Measurements from ENCODE around the gene KRT7. TPM values are rescaled to one million over a fixed set of nuclear protein-coding genes. Genes with fewer than 3 reads are reported as not detected.

Gene KRT7
- total and polyA plus RNA-seq, 2 experiments from 2014 or later, result 11.0 to 17.4 TPM

GRCh38 chr12:52296572-52297215, 63.7 kb downstream of the KRT7 start:
- H4K20me1 ChIP-seq (ENCODE audit: insufficient read depth), result no peaks in the 10 kb centered on the region
- no peak overlapping the region for H3K4me3 ChIP-seq
- H3K9ac ChIP-seq, result no peak overlapping the region
- H3K79me2 ChIP-seq (ENCODE audit: insufficient read depth), result no peaks in the 10 kb centered on the region
- no peak overlapping the region for H3K4me2 ChIP-seq (ENCODE audit: unreplicated experiment)
- TF ChIP-seq EZH2phosphoT487 (IDR thresholded peaks at IDR 0.05; ENCODE audit: insufficient read depth, low read depth) (no peak), EZH2 (IDR thresholded peaks at IDR 0.05; ENCODE audit: insufficient read depth, poor library complexity, severe bottlenecking) (no peak)
- H3K9me3 ChIP-seq (ENCODE audit: low read depth), result no peaks in the 10 kb centered on the region
- in situ Hi-C loops (cut with MboI), result no loop called here
- DNase-seq, result no peak
- no peaks in the 10 kb centered on the region for H3F3A ChIP-seq (ENCODE audit: insufficient read depth)
- H3K27ac ChIP-seq, result no peak overlapping the region
- no peak overlapping the region for H2AFZ ChIP-seq
- WGBS, 2 experiments (ENCODE audit: low coverage in 1 of 2, low lambda C conversion rate in 2 of 2, missing lambda C conversion rate in 2 of 2), result 85 to 86% methylated on average over 5 of the region's 5 CpGs
- H3K4me1 ChIP-seq (ENCODE audit: insufficient read depth), result 0 out of 2 replicates have a peak, but pooled peaks cover 5% of the 10 kb centered on the region
- no peaks in the 10 kb centered on the region for H3K36me3 ChIP-seq (ENCODE audit: low read depth)
- peaks cover 27% of the 10 kb centered on the region for H3K27me3 ChIP-seq (replicated peaks; ENCODE audit: insufficient read depth)
- H3K9me2 ChIP-seq (ENCODE audit: insufficient read depth), result no peaks in the 10 kb centered on the region

Other genes starting within 250 kb of the KRT7 start
- gene TAMALIN, start 226.3 kb upstream of the KRT7 start, total RNA-seq (2014; rRNA removed; shearing (Covaris generic)), result 2.2 and 5.9 TPM in 2 replicates
- not detected in 2 replicates for gene TAMALIN, start 226.3 kb upstream of the KRT7 start, polyA plus RNA-seq (2016; fragmentation: Nextera tagmentation; extraction: Ambion mirVana)
- gene NR4A1, start 181.8 kb upstream of the KRT7 start, total RNA-seq (2014; rRNA removed; shearing (Covaris generic)), result 12.5 and 13.1 TPM in 2 replicates
- gene NR4A1, start 181.8 kb upstream of the KRT7 start, polyA plus RNA-seq (2016; fragmentation: Nextera tagmentation; extraction: Ambion mirVana), result 10.2 and 11.1 TPM in 2 replicates
- gene ATG101, start 163.3 kb upstream of the KRT7 start, total RNA-seq (2014; rRNA removed; shearing (Covaris generic)), result 113 and 139 TPM in 2 replicates
- gene ATG101, start 163.3 kb upstream of the KRT7 start, polyA plus RNA-seq (2016; fragmentation: Nextera tagmentation; extraction: Ambion mirVana), result 77.3 and 77.9 TPM in 2 replicates
- not detected in 2 replicates for gene SMIM41, start 153.5 kb upstream of the KRT7 start, total RNA-seq (2014; rRNA removed; shearing (Covaris generic))
- gene SMIM41, start 153.5 kb upstream of the KRT7 start, polyA plus RNA-seq (2016; fragmentation: Nextera tagmentation; extraction: Ambion mirVana), result not detected in 2 replicates
- 0.38 and 0.65 TPM in 2 replicates for gene KRT80, start 41.2 kb upstream of the KRT7 start, total RNA-seq (2014; rRNA removed; shearing (Covaris generic))
- gene KRT80, start 41.2 kb upstream of the KRT7 start, polyA plus RNA-seq (2016; fragmentation: Nextera tagmentation; extraction: Ambion mirVana), result 1.3 TPM in 2 replicates
- gene KRT86, start 41.4 kb downstream of the KRT7 start, total RNA-seq (2014; rRNA removed; shearing (Covaris generic)), result 0.11 TPM in 1 of 2 replicates, not detected in the other
- 0.16 and 0.27 TPM in 2 replicates for gene KRT86, start 41.4 kb downstream of the KRT7 start, polyA plus RNA-seq (2016; fragmentation: Nextera tagmentation; extraction: Ambion mirVana)
- 0.11 TPM in 1 of 2 replicates, not detected in the other for gene KRT81, start 58.3 kb downstream of the KRT7 start, total RNA-seq (2014; rRNA removed; shearing (Covaris generic))
- 0.34 and 0.95 TPM in 2 replicates for gene KRT81, start 58.3 kb downstream of the KRT7 start, polyA plus RNA-seq (2016; fragmentation: Nextera tagmentation; extraction: Ambion mirVana)
- gene KRT83, start 88.2 kb downstream of the KRT7 start, total RNA-seq (2014; rRNA removed; shearing (Covaris generic)), result not detected in 2 replicates
- gene KRT83, start 88.2 kb downstream of the KRT7 start, polyA plus RNA-seq (2016; fragmentation: Nextera tagmentation; extraction: Ambion mirVana), result not detected in 2 replicates
- not detected in 2 replicates for gene KRT85, start 134.2 kb downstream of the KRT7 start, total RNA-seq (2014; rRNA removed; shearing (Covaris generic))
- gene KRT85, start 134.2 kb downstream of the KRT7 start, polyA plus RNA-seq (2016; fragmentation: Nextera tagmentation; extraction: Ambion mirVana), result not detected in 2 replicates
- gene KRT84, start 152.4 kb downstream of the KRT7 start, total RNA-seq (2014; rRNA removed; shearing (Covaris generic)), result not detected in 2 replicates
- gene KRT84, start 152.4 kb downstream of the KRT7 start, polyA plus RNA-seq (2016; fragmentation: Nextera tagmentation; extraction: Ambion mirVana), result not detected in 2 replicates
- not detected in 2 replicates for gene KRT82, start 173.1 kb downstream of the KRT7 start, total RNA-seq (2014; rRNA removed; shearing (Covaris generic))
- not detected in 2 replicates for gene KRT82, start 173.1 kb downstream of the KRT7 start, polyA plus RNA-seq (2016; fragmentation: Nextera tagmentation; extraction: Ambion mirVana)
- gene KRT75, start 201.1 kb downstream of the KRT7 start, total RNA-seq (2014; rRNA removed; shearing (Covaris generic)), result not detected in 2 replicates
- not detected in 2 replicates for gene KRT75, start 201.1 kb downstream of the KRT7 start, polyA plus RNA-seq (2016; fragmentation: Nextera tagmentation; extraction: Ambion mirVana)
- not detected in 2 replicates for gene KRT6B, start 218.9 kb downstream of the KRT7 start, total RNA-seq (2014; rRNA removed; shearing (Covaris generic))
- not detected in 2 replicates for gene KRT6B, start 218.9 kb downstream of the KRT7 start, polyA plus RNA-seq (2016; fragmentation: Nextera tagmentation; extraction: Ambion mirVana)
- not detected in 2 replicates for gene KRT6C, start 240.6 kb downstream of the KRT7 start, total RNA-seq (2014; rRNA removed; shearing (Covaris generic))
- gene KRT6C, start 240.6 kb downstream of the KRT7 start, polyA plus RNA-seq (2016; fragmentation: Nextera tagmentation; extraction: Ambion mirVana), result not detected in 2 replicates

Data from GM23248 (cell line).